ENCODE results near the gene GSTM3. TPM values are rescaled to one million over a fixed set of nuclear protein-coding genes. Genes with fewer than 3 reads are reported as not detected.

Gene GSTM3
- total RNA-seq = 18.1 and 41.2 TPM in 2 replicates

DNA sequence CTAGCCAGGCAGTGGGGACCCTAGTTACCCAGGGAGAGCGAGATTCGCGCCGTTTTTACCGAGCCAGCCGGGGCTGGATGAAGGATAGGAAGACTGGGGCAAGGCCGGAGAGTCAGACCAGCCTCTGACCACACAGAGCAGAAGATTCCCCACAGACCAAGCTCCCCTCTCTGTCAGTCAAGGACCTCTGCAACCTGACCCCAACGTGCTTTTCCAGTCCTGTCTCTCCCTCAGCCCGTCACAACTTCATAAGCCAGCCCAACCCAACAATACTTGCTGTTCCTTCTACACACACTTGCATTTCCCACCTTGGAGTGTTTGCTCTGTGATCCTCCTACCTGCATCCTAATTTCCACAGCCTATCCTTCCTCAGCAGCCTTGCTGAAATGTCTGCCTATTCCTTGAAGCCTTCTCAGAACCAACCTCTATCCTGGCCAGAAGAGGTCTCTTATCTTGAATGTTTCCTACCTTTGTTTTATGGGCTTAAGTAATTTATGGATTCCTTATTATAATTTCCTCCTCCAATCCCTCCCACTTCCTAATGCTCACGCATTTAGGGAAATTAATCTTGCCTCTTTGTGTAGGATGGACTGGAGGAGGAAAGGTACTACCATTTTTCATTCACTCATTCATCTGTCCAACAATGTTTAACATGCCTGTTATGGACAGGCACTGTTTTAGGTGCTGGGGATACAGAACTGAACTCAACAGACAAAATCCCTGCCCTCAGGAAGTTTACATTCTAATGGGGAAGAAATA lies at the start of gene GSTM3:
GSTM3 (minus strand) TSS at position 424 of the 759 bp plus-strand sequence. CDS start 751 bp downstream, outside the sequence.

DNA sequence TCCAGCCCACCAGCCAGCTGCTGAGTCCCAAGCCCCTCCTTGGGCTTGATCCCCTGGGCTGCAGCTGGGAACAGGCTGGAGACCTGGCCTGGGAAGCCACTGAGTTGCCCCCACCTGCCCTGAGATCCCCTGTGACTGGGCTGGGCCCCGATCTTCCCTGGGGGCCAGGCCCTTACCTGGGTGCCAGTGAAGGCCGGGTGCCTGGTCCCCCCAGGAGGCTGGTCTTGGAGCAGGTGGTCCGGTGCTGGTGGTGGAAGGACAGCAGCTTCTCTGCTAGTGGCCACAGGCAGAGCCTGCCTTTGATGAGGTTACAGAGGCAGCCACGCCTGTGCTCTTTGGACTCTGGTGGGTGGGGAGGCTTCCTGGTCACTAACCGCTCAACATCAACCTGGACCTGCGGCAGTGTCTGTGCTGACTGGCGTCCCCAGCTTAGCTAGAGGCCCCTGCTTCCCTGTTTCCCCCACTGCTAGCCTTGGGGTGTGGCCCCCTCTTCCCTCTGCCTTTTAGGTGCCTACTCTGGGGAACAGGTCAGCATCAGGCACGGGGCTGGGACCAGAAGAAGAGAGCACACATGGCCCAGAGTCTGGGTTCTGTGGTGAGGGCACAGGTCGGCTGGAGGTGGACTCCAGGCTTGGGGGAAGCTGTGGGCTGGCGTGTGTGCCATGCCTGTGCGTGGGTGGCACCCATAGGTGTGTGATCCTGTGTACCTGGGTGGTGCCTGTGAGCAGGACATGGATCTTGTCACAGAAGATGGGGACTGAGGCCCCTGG lies 23.0 kb upstream of the GSTM3 start, which contains the start of gene EPS8L3:
EPS8L3 (minus strand) TSS at position 278 of the 770 bp plus-strand sequence. CDS start 2,174 bp downstream, outside the sequence.

DNA sequence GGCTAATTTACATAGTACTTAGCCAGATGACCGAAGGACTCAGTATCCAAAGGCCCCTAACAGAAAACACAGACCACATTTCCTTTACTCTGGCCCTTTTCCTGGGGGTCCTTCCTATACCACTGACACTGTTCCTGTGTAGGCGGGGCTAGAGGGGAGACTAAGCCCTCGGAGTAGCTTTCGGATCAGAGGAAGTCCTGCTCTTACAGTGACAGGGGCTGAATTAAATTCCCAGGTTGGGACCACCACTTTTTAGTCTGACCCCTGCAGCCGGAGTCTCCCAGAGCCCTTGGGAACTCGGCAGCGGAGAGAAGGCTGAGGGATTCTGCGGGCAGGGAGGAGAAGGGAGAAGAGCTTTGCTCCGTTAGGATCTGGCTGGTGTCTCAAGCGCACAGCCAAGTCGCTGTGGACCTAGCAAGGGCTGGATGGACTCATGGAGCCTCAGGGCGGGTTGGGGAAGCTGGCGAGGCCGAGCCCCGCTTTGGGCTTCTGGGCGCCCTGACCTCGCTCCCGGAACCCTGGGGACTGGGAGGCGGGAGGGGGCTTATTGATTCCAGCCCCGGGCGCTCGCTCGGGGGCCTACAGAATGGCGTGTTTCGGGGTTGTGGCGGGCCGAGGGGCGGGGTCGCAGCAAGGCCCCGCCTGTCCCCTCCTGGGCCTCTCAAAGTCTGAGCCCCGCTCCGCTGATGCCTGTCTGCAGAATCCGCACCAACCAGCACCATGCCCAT lies 29.1 kb downstream of the GSTM3 start, which contains the start of gene GSTM5:
GSTM5 (plus strand) TSS at position 659 of the 728 bp plus-strand sequence; CDS start at position 721, 62 bp downstream.

DNA sequence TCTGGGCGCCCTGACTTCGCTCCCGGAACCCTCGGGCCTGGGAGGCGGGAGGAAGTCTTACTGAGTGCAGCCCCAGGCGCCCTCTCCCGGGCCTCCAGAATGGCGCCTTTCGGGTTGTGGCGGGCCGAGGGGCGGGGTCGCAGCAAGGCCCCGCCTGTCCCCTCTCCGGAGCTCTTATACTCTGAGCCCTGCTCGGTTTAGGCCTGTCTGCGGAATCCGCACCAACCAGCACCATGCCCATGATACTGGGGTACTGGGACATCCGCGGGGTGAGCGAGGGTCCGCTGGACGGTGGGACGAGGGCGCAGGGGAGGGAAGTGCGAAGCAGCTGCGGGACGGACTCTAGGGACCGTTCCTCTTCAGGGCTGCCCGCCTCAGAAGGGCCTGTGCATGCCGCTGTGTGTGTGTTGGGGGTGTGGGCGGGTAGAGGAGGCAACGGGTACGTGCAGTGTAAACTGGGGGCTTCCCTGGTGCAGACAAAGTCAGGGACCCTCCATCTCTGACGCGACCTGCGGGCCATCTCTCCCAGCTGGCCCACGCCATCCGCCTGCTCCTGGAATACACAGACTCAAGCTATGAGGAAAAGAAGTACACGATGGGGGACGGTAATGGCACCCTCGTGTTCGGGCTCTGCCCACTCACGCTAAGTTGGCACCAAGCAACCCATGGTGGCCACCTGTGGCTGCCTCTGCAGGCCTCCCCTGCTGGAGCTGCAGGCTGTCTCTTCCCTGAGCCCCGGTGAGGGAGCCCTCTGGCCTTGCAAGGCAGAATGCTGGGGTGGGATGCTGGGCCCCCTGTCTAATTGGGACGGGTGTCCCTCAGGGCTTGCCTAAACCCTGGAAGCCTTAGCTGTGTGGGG lies 53.0 kb downstream of the GSTM3 start, which contains the start of gene GSTM1:
GSTM1 (plus strand) TSS at position 177 of the 859 bp plus-strand sequence; CDS start at position 234, 57 bp downstream.

Other genes with a start within 250 kb of the GSTM3 start
- 3.7 and 5.1 TPM in 2 replicates for gene CYB561D1, start 246.9 kb downstream of the GSTM3 start, total RNA-seq
- 1.4 and 2.3 TPM in 2 replicates for gene AMIGO1, start 231.3 kb downstream of the GSTM3 start, total RNA-seq
- 0.27 and 0.66 TPM in 2 replicates for gene GPR61, start 201.2 kb downstream of the GSTM3 start, total RNA-seq
- gene GNAI3, start 192.4 kb downstream of the GSTM3 start, total RNA-seq = 18.8 and 19.3 TPM in 2 replicates
- gene GNAT2, start 121.4 kb downstream of the GSTM3 start, total RNA-seq = not detected in 2 replicates
- 46.2 and 74.6 TPM in 2 replicates for gene AMPD2, start 121.2 kb downstream of the GSTM3 start, total RNA-seq
- gene GSTM4, start 84.9 kb downstream of the GSTM3 start, total RNA-seq = 1.7 and 3.3 TPM in 2 replicates
- gene GSTM2, start 73.0 kb downstream of the GSTM3 start, total RNA-seq = 1.6 and 5.6 TPM in 2 replicates
- gene GSTM1, start 53.2 kb downstream of the GSTM3 start, total RNA-seq = 2.7 and 5.4 TPM in 2 replicates
- 0.09 TPM in 2 replicates for gene GSTM5, start 28.8 kb downstream of the GSTM3 start, total RNA-seq
- gene EPS8L3, start 22.9 kb upstream of the GSTM3 start, total RNA-seq = not detected in 2 replicates
- gene CSF1, start 169.8 kb upstream of the GSTM3 start, total RNA-seq = 5.6 and 10.3 TPM in 2 replicates
- 39.0 and 65.7 TPM in 2 replicates for gene AHCYL1, start 243.7 kb upstream of the GSTM3 start, total RNA-seq